Stimulated activated CD8-positive, alpha-beta memory T cell treated with anti-CD3 and anti-CD28 coated beads, Interleukin-7, amount 100 ng/mL, for 1 hour (primary cell): ENCODE measurements around the gene COL6A1.
"Not testable (repeated sequence)": the region's sequence is repeated elsewhere in the genome, so short reads cannot be mapped to it uniquely, and the experiment has no call there.

Experiments
- DNase-seq, 2 donors: peaks; one replicate each; pipeline ENCODE4 v3.0.0-alpha.2; 2020; ENCODE audit warnings: low read depth in 2 of 2

Gene COL6A1

DNA sequence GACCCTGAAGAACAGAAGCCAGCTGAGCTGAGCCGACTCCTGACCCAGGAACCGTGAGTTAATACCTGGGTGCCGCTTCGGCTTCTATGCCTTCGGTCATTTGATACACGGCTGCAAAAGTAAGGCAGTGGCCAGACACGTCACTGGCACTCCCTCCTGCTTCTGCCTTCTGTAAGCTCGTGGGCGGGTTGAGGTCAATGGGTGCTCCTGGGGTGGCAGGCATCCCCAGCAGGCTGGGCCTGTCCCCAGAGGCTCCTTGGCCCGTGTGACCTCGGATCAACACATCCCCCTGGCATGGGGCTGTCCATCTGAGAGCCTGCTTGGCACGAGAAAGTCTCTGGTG lies 35.7 kb upstream of the COL6A1 start:
- DNase-seq: no peak

- DNase-seq: no peak
Observed at GRCh38 chr21:45947296-45947695, 34.3 kb upstream of the COL6A1 start.

DNA sequence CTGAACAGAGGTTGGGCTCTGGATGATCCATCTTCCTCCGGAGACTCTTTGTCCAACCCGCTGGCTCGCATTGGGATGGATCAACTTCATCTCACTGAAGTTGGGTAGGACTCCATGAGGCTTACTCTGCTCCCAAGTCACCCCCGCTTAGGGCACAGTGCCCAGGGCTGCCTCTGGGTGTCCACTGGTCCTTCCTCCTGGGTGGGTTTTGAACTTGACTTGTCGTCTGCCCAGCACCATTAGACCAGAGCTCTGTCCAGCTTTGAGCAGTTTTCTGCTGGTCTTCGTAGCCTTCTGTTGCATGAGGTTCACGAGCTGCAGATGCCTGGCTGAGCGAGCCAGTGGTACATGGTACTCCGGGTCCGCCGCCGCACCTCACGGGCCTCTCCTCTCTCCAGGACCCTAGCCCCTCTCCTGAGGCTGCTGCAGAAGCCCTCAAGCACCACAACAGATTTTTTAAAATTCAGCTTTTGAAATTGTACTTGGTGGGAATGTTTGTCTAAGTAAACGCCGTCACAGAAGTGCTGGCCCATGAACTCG lies 33.8 kb upstream of the COL6A1 start:
- no peak for DNase-seq

DNA sequence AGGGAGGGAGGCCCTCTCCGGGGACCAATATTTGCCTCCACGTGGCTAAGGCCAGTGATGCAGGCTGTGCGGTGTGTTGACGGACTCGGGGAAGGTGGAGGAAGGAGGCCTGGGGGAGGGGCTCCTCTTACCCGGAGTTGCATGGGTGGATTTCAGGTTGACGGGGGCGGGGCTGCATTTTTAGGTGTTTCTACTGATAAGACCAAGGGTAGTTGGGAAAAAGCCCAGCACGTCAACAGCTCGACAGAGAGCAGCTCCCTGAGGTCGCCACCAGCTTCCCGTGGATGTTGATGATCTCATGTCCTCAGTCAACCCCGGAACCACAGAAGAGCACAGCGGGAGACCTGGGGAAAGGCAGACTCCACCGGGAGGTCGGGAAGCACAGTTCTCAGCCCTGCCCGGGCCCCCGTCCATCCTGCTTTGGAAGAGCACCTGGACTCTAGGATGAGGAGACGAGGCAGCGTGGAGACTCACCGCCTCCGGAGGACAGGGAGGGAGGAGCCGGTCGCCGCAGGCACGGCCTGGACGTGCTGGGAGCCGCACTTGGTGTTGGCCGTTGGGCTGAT lies 32.9 kb upstream of the COL6A1 start:
- no peak for DNase-seq

DNA sequence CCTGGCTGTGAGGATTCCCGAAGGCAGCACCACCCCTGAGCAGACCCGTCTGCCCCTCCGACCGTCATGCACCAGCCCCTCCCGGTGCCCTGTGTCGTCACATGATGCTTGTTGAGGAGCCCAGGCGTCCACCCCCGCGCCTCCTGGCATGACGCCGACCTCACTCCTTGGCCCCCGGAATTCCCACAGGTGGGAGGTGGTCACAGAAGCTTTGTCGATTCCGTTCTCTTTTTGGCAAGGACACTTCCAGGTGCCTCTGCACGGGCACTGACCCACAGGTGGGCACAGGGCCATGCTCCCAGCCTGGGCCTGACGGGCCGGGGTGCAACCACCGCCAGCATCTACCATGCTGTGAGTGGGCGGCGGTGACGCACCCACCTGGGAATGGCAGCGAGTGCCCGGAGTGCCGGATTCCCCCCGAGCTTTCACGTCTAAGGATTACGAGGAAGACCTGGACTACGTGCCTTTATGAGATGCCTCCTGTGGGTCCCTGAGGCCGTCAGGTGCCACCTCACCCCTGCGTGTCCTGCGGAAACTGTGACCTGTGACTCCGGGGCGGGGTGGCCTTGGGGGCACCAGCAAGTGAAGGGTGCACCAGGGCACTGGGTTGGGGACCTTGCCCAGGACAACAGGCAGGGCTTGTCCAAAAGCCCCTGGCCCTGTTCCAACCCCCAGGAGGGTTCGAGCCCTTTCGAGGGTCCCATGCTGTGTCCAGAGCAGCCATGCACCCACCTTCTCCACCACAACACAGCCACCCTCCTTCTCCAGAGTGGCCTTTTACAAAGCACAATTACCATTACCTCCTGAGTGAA lies 31.4 kb upstream of the COL6A1 start:
- DNase-seq: no peak

DNA sequence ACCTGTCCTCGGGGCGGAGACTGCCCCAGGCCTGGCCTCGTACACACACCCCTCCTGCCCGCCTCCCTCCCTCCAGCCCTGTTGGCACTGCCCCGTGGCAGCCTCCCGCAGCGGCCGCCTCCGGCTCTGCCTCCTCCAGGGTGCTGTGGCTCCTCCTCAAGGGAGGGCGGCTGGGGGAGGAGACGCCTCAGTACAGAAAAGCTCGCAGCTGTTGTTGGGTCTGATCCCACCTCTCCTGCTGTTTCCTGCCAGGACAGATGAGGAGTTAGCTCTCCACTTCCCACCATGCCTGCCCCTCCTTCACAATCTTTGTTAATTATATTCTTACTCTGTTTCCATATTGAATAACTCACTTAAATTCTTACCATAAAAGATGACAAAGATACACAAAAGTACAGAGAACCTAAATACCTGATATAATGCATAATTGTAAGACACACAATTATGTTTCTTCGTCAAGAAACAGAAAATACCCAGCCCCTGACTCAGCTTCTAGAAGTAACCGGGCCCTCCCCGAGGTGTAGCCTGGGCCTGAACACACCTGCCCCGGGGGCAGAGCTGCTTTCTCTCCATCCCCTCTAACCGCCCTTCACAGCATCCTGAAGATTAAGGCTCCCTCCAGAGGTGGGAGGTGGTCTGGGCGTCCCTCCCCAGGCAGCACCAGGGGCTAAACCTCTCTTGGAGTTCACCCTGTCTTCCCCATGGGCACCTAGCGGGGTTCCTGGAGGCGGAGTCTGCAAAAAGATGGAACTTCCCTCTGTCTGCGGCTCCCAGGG lies 30.6 kb upstream of the COL6A1 start:
- DNase-seq: no peak

GRCh38 chr21:45951676-45952075 lies 29.9 kb upstream of the COL6A1 start:
- DNase-seq: no peak

DNA sequence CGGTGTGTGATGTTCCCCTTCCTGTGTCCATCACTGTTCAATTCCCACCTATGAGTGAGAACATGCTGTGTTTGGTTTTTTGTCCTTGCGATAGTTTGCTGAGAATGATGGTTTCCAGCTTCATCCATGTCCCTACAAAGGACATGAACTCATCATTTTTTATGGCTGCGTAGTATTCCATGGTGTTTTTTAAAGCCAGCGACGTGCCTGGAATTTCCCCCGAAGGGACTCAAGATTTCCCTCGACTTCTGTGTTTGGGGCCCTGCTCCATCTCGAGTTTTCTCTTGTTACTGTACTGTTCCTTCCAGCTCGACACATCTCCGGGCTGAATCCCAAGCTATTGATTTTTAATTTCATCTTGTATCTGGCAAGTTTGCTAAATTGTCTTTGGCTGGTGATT lies 29.0 kb upstream of the COL6A1 start:
- not testable (repeated sequence) for DNase-seq

GRCh38 chr21:45952974-45953373 lies 28.6 kb upstream of the COL6A1 start:
- no peak for DNase-seq

DNA sequence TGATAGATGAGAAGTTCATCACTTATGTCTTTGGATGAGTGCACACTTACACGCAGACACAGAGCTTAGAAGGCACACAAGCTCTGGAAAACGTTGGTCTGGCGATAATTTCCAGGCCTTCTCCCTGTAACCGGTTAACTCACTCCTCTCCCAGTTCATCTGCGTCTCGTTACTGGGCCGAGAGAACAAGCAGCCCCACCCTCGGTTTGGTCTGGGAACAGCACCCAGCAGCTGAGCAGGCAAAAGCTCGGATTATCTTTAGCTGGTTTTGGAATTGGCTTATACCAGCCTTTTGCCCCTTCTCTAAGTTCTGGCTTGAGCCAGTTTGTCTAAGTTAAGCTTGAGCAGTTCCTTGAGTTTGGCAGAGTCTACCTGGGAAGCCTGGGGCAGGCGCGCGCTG lies 27.3 kb upstream of the COL6A1 start:
- no peak for DNase-seq

- no peak for DNase-seq
Observed at GRCh38 chr21:45954921-45955320, 26.6 kb upstream of the COL6A1 start.

- no peak for DNase-seq
Observed at GRCh38 chr21:45957551-45957950, 24.0 kb upstream of the COL6A1 start.

DNA sequence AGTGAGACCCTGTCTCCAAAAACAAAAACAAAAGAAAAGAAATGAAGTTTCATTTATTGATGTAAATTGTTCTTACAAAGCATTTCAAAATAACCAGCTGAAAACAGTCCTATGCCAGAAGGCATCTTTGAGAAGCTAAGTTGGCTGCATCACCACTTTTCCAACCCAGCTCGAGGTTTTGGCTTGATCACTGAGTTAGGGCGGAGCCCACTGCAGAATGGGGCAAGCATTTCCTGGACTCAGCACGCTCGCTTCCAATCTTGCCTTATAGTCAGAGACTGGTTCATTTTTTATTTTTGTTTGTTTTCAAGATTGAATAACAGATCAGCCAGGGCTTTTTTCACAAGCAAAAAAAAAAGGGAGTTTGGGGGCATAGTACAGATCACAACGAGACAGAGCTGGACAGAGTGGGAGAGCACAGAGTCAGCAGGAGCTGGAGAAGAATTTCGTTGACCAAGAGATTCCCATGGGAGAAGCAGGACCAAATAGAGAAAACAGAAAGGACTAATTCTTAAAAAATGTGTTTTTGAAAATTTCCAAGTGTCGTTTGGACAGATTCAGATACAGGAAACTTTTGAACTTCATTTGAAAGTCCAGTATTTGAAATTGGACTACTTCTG lies 23.5 kb upstream of the COL6A1 start:
- DNase-seq: no peak

DNA sequence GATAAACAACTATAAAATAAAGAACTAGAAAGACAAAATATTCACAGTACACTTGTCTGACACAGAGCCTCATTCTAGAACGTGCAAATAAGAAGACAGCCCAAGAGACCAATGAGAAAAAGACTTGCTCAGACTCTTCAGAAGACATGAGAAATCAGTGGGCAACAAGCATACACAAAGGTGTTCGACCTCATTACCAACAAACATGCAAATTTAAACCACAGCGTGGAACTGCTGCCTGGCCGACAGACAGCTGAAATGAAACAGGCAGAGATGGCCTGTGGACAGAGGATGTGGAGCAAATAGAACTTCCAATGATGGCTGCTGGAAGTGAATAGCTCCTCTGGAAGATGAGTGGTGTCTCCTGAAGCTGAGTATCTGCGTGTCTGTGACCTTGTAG lies 22.4 kb upstream of the COL6A1 start:
- DNase-seq: no peak

GRCh38 chr21:45959779-45960390 lies 21.7 kb upstream of the COL6A1 start:
- no peak for DNase-seq

GRCh38 chr21:45961408-45961807 lies 20.2 kb upstream of the COL6A1 start:
- DNase-seq: not testable (repeated sequence)

GRCh38 chr21:45962531-45963231 lies 18.9 kb upstream of the COL6A1 start:
- no peak for DNase-seq

- DNase-seq: no peak
Observed at GRCh38 chr21:45963232-45963570, 18.4 kb upstream of the COL6A1 start.

- DNase-seq: no peak
Observed at GRCh38 chr21:45964649-45965048, 16.9 kb upstream of the COL6A1 start.

- no peak for DNase-seq
Observed at GRCh38 chr21:45965084-45965809, 16.3 kb upstream of the COL6A1 start.
